Upper lobe of right lung (tissue), 1 donor: ENCODE data around the gene PCNT. TPM values are rescaled to one million over a fixed set of nuclear protein-coding genes. Genes with fewer than 3 reads are reported as not detected.

Experiments
- ATAC-seq: fragments of 200-7000 bp; cut with Tn5 transposase; one replicate; pipeline ENCODE4 v1.9.1; 2020; ENCODE audit warnings: mild to moderate bottlenecking, moderate library complexity
- DNase-seq: peaks from one replicate; pipeline ENCODE4 v3.0.0-alpha.2; 2020
- H3K27ac ChIP-seq: fragments of 200-600 bp; one replicate; pipeline ENCODE4 v1.8.0; 2022
- H3K27me3 ChIP-seq: fragments of 200-600 bp; one replicate; pipeline ENCODE4 v1.8.0; 2022; ENCODE audit warnings: mild to moderate bottlenecking
- H3K36me3 ChIP-seq: fragments of 200-600 bp; one replicate; pipeline ENCODE4 v1.8.0; 2022
- H3K4me1 ChIP-seq: fragments of 200-600 bp; one replicate; pipeline ENCODE4 v1.8.0; 2022
- H3K4me3 ChIP-seq: fragments of 200-600 bp; one replicate; pipeline ENCODE4 v1.8.0; 2022; ENCODE audit warnings: mild to moderate bottlenecking
- H3K9me3 ChIP-seq: fragments of 200-600 bp; one replicate; pipeline ENCODE4 v1.8.0; 2022
- CTCF ChIP-seq: fragments of 200-600 bp; IDR thresholded peaks from one replicate; pipeline ENCODE4 v1.8.0; 2022; ENCODE audit warnings: antibody characterized with exemption
- intact Hi-C: fragments of 100-400 bp; cut with DNase I; formaldehyde crosslinking; loops from one replicate; pipeline ENCODE4 v1.11.0; 2022
- total RNA-seq: library from RNA; stranded (reverse); fragmentation: NEBNext Ultra II Directional; extraction: Animal tissue kit (Norgen Biotek cat#: 25700); gene quantifications from one replicate; pipeline ENCODE4 v1.2.1, GENCODE V29; 2021
- donor health status: DM: no; HTN: yes; CAD: no; lungs with severe emphysema.

Gene PCNT
- total RNA-seq, 1 donor from 2014 or later, result 29.3 TPM

DNA sequence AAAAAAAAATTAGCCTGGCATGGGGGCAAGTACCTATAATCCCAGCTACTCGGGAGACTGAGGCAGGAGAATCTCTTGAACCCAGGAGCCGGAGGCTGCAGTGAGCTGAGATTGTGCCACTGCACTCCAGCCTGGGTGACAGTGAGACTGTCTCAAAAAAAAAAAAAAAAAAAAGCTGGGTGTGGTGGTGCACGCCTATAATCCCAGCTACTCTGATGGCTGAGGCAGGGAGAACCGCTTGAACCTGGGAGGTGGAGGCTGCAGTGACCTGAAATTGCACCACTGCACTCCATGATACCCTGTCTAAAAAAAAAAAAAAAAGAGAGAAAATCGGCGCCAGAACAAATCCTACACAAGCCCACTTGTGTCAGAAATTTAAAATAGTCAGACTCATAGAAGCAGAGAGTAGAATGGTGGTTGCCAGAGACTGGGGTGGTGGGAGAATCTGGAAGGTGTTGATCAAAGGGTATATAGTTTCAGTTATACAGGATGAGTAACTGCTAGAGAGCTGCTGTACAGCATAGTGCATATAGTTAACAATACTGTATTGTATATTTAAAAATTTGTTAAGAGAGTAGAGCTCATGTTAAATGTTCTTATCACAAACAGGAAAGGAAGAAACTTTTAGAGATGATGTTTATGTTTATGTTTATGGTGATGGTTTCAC, 144.3 kb downstream of the PCNT start:
- Histone ChIP-seq H3K27ac (no peak overlapping the region), H3K4me3 (no peak overlapping the region), H3K36me3 (no peaks in the 10 kb centered on the region), H3K4me1 (peaks cover 7% of the 10 kb centered on the region), H3K9me3 (no peaks in the 10 kb centered on the region), H3K27me3 (no peaks in the 10 kb centered on the region)
- DNase-seq, result no peak
- intact Hi-C loops, result no loop called here
- no peak for TF ChIP-seq CTCF
- ATAC-seq, result no peak

DNA sequence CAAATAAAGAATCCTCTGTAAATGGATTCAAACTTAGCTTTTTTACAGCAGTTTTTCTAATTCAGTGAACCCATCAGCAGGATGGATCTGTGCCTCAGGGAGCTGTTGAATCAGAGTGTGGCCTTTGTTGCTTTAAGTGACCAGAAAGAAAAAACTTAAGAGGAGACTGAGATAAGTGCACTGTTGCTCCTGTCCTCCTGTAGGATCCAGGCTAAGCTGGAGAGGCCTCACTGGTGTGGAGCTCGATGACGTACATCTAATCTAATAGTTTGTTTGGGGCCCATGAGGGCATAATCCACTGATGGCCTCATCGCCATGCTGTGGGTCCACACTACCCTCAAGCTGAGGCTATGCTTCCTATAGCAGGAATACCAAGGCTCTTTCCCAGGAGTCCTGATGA, 145.3 kb downstream of the PCNT start:
- no peaks in the 10 kb centered on the region for H3K36me3 ChIP-seq
- DNase-seq, result no peak
- H3K4me3 ChIP-seq, result no peak overlapping the region
- intact Hi-C loops, result no loop called here
- ATAC-seq, result no peak
- TF ChIP-seq CTCF, result no peak
- no peaks in the 10 kb centered on the region for H3K9me3 ChIP-seq
- H3K27me3 ChIP-seq, result no peaks in the 10 kb centered on the region
- H3K27ac ChIP-seq, result no peak overlapping the region
- H3K4me1 ChIP-seq, result peaks cover 7% of the 10 kb centered on the region

- ATAC-seq (no peak), DNase-seq (no peak)
- Histone ChIP-seq H3K27me3 (no peaks in the 10 kb centered on the region), H3K4me1 (peaks cover 7% of the 10 kb centered on the region), H3K36me3 (no peaks in the 10 kb centered on the region), H3K9me3 (no peaks in the 10 kb centered on the region), H3K27ac (no peak overlapping the region), H3K4me3 (no peak overlapping the region)
- intact Hi-C loops, result no loop called here
- TF ChIP-seq CTCF, result no peak
Observed at GRCh38 chr21:46471514-46471913, 147.6 kb downstream of the PCNT start.

- Histone ChIP-seq H3K36me3 (no peaks in the 10 kb centered on the region), H3K4me1 (peaks cover 7% of the 10 kb centered on the region), H3K27ac (no peak overlapping the region), H3K27me3 (no peaks in the 10 kb centered on the region), H3K9me3 (no peaks in the 10 kb centered on the region), H3K4me3 (no peak overlapping the region)
- DNase-seq (no peak), ATAC-seq (peak; percentile 88)
- no peak for TF ChIP-seq CTCF
- intact Hi-C loops, result no loop called here
Observed at GRCh38 chr21:46472246-46472645, 148.3 kb downstream of the PCNT start.

DNA sequence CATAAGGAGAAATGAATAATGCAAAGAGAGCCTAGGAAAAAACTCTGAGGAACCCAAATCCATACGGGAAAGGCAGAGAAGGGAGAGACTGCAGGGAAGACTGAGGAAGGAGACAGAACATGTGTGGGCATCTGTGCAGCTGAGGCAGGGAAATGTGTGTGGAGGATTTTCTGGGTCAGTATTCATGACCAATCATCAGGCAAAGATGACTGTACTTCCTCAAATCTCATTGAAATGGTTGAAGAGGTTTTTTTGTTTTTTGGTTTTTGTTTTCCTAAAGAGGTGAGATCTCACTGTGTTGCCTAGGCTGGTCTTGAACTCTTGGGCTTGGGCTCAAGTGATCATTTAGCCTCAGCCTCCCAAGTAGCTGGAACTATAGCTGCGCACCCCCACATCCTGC, 150.4 kb downstream of the PCNT start:
- no peaks in the 10 kb centered on the region for H3K36me3 ChIP-seq
- H3K4me1 ChIP-seq, result peaks cover 7% of the 10 kb centered on the region
- DNase-seq (no peak), ATAC-seq (no peak)
- intact Hi-C loops, result no loop called here
- no peak overlapping the region for H3K27ac ChIP-seq
- H3K9me3 ChIP-seq, result no peaks in the 10 kb centered on the region
- no peak for TF ChIP-seq CTCF
- H3K27me3 ChIP-seq, result no peaks in the 10 kb centered on the region
- no peak overlapping the region for H3K4me3 ChIP-seq

DNA sequence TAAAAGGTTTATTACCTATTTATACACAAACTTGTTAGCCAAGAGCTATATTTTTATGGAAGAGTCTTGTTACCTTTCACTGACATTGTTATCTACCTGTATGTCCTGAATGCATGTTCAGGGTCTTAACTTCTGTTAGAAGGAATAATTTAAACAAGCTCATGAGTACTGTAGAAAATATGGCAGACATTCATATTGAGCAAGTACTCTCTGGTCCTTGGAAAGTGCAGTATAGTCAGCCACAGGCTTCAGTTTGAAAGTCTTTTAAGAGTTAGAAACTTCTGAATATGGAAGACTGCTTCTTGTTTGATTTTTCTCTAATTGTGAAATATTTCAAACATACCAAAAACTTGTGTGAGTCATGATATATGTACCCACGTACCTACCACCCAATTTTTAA, 151.3 kb downstream of the PCNT start:
- Histone ChIP-seq H3K4me3 (no peak overlapping the region), H3K9me3 (no peaks in the 10 kb centered on the region), H3K27me3 (no peaks in the 10 kb centered on the region), H3K36me3 (no peaks in the 10 kb centered on the region), H3K27ac (no peak overlapping the region), H3K4me1 (peaks cover 7% of the 10 kb centered on the region)
- DNase-seq (no peak), ATAC-seq (no peak)
- no peak for TF ChIP-seq CTCF
- intact Hi-C loops, result no loop called here
